ENCODE results near the gene CCAR1. TPM values are rescaled to one million over a fixed set of nuclear protein-coding genes. Genes with fewer than 3 reads are reported as not detected.

CCAR1 gene
- total RNA-seq, 1 experiment from 2014 or later, result 103 TPM

DNA sequence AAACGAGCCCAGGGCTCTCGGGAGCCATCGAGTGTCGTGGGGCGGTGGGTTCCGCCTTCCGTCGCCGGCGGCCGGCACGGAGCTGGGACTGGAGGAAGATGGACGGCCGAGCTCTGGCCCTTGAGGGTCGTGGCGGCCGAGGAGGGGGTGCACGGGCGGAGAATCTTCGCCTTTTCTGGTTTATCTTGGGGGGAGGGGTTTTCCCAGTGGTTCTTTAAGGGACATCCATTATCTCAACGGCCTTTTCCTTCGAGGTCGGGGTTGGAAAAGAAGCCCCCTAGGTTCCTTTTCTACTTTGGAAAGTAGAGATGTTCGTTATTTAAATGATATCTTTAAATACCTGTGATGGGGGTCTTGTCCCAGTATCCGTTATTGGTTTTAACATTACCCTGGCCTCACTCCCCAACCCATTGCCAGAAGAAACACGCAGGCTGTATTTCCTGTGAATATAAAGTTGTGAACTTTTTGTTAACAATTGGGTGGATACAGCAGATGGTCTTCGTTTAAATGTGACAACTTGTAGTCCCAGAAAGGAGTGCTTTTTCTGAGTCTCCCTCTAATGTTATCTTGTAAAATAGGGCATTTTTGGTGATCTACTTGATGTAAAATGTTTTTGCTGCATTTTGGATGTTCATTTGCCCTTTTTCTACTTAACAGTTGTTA, 765 bp downstream of the CCAR1 start:
- BruUV-seq (replicated peaks), result no TSS peak
- DNase-seq (ENCODE audit: unreplicated experiment), result peak; percentile 2
- TF ChIP-seq, protein P1, sequence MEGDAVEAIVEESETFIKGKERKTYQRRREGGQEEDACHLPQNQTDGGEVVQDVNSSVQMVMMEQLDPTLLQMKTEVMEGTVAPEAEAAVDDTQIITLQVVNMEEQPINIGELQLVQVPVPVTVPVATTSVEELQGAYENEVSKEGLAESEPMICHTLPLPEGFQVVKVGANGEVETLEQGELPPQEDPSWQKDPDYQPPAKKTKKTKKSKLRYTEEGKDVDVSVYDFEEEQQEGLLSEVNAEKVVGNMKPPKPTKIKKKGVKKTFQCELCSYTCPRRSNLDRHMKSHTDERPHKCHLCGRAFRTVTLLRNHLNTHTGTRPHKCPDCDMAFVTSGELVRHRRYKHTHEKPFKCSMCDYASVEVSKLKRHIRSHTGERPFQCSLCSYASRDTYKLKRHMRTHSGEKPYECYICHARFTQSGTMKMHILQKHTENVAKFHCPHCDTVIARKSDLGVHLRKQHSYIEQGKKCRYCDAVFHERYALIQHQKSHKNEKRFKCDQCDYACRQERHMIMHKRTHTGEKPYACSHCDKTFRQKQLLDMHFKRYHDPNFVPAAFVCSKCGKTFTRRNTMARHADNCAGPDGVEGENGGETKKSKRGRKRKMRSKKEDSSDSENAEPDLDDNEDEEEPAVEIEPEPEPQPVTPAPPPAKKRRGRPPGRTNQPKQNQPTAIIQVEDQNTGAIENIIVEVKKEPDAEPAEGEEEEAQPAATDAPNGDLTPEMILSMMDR (IDR thresholded peaks at IDR 0.05; ENCODE audit: unreplicated experiment), result no peak
- no peaks in the 10 kb centered on the region for H3K27me3 Mint-ChIP-seq (ENCODE audit: insufficient read depth, unreplicated experiment)
- H3K36me3 Mint-ChIP-seq (ENCODE audit: insufficient read depth, unreplicated experiment), result peaks cover 60% of the 10 kb centered on the region
- POLR2A ChIA-PET, result interaction anchor here (0.6 to 2.6 kb wide), 23 partner anchors 9 to 389 kb away, joined by 3 to 12 read pairs (median 4); partner anchors contain the start of genes DDX21, DDX50, DNA2 and HNRNPH3
- H3K4me3 Mint-ChIP-seq (ENCODE audit: unreplicated experiment), result peak overlapping the region; percentile 93
- H3K4me1 Mint-ChIP-seq (ENCODE audit: insufficient read depth, unreplicated experiment), result peaks cover 8% of the 10 kb centered on the region
- H3K9me3 Mint-ChIP-seq (ENCODE audit: unreplicated experiment), result no peaks in the 10 kb centered on the region
- intact Hi-C loops (cut with micrococcal nuclease), result loop anchor here (1.0 to 5.0 kb wide), 6 partner anchors 55 to 315 kb away; partner anchors contain the start of genes DNA2, RUFY2 and SLC25A16
- CTCF ChIA-PET, result interaction anchor here (0.6 kb wide), 2 partner anchors 209 to 215 kb away, joined by 3 read pairs; no protein-coding TSS in a partner anchor
- H3K27ac Mint-ChIP-seq (ENCODE audit: low read depth, unreplicated experiment), result peak overlapping the region; percentile 99

DNA sequence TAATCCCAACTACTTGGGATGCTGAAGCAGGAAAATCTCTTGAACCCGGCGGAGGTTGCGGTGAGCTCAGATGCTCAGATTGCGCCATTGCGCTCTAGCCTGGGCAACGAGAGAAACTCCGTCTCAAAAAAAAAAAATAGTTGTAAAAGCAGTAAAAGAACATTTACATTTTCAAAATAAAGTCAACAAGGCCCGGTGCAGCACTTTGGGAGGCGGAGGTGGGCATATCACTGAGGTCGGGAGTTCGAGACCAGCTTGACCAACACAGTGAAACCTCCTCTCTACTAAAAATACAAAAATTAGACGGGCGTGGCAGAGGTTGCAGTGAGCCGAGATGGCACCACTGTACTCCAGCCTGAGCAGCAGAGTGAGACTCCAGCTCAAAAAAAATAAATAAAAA, 4.0 kb downstream of the CCAR1 start:
- ChIA-PET POLR2A (interaction anchor here (0.6 to 0.7 kb wide), 2 partner anchors 28 to 50 kb away, joined by 3 to 4 read pairs; no protein-coding TSS in a partner anchor), CTCF (interaction anchor here (0.8 kb wide), 1 partner anchor 1164 kb away, joined by 3 read pairs; no protein-coding TSS in a partner anchor)
- intact Hi-C loops (cut with micrococcal nuclease), result no loop called here
- no peak overlapping the region for H3K27ac Mint-ChIP-seq (ENCODE audit: low read depth, unreplicated experiment)
- H3K27me3 Mint-ChIP-seq (ENCODE audit: insufficient read depth, unreplicated experiment), result no peaks in the 10 kb centered on the region
- peaks cover 8% of the 10 kb centered on the region for H3K4me1 Mint-ChIP-seq (ENCODE audit: insufficient read depth, unreplicated experiment)
- no peak overlapping the region for H3K4me3 Mint-ChIP-seq (ENCODE audit: unreplicated experiment)
- TF ChIP-seq, protein P1 (IDR thresholded peaks at IDR 0.05; ENCODE audit: unreplicated experiment), result no peak
- H3K9me3 Mint-ChIP-seq (ENCODE audit: unreplicated experiment), result no peaks in the 10 kb centered on the region
- no peak for DNase-seq (ENCODE audit: unreplicated experiment)
- H3K36me3 Mint-ChIP-seq (ENCODE audit: insufficient read depth, unreplicated experiment), result peaks cover 90% of the 10 kb centered on the region
- BruUV-seq (replicated peaks), result no TSS peak

DNA sequence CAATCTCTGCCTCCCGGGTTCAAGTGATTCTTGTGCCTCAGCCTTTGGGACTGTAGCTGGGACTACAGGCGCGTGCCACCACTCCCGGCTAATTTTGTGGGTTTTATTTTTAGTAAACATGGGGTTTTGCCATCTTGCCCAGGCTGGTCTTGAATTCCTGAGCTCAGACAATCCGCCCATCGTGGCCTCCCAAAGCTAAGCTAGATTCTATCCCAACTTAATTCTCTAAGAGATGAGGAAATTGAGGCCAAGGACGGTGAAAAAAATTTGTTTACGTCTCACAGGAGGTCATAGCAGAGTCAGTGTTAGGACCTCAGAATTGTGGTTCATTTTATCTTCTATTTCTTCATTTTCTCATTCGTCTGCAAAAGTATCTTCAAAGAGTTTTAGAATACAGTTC, 6.1 kb downstream of the CCAR1 start:
- H3K4me3 Mint-ChIP-seq (ENCODE audit: unreplicated experiment), result no peak overlapping the region
- no peaks in the 10 kb centered on the region for H3K9me3 Mint-ChIP-seq (ENCODE audit: unreplicated experiment)
- no peak for DNase-seq (ENCODE audit: unreplicated experiment)
- ChIA-PET POLR2A (interaction anchor here (0.6 kb wide), 1 partner anchor 64 kb away, joined by 3 read pairs; no protein-coding TSS in a partner anchor), CTCF (interaction anchor here (0.8 to 1.4 kb wide), 4 partner anchors 11 to 866 kb away, joined by 3 to 4 read pairs (median 4); no protein-coding TSS in a partner anchor)
- TF ChIP-seq, protein P1 (IDR thresholded peaks at IDR 0.05; ENCODE audit: unreplicated experiment), result no peak
- BruUV-seq (replicated peaks), result no TSS peak
- no peaks in the 10 kb centered on the region for H3K27me3 Mint-ChIP-seq (ENCODE audit: insufficient read depth, unreplicated experiment)
- H3K27ac Mint-ChIP-seq (ENCODE audit: low read depth, unreplicated experiment), result no peak overlapping the region
- H3K4me1 Mint-ChIP-seq (ENCODE audit: insufficient read depth, unreplicated experiment), result peaks cover 5% of the 10 kb centered on the region
- intact Hi-C loops (cut with micrococcal nuclease), result no loop called here
- peaks cover 97% of the 10 kb centered on the region for H3K36me3 Mint-ChIP-seq (ENCODE audit: insufficient read depth, unreplicated experiment)

DNA sequence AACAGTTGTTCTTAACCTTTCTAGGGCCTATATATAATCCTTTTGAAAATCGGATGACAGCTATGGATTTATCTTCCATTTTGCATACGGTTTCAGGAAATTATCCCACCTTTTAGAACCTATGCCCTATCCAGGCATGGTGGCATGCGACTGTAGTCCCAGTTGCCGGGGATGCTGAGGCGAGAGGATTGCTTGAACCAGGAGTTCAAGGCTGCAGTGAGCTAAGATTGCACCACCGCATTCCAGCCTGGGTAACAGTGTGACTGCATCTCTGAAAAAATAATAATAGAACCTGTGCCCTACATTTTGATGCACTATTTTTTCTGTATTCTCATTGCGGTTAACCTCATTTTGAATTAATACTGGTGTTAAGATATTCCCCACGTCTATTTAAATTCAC, 11.6 kb downstream of the CCAR1 start:
- TF ChIP-seq, protein P1 (IDR thresholded peaks at IDR 0.05; ENCODE audit: unreplicated experiment), result no peak
- H3K4me3 Mint-ChIP-seq (ENCODE audit: unreplicated experiment), result no peak overlapping the region
- H3K27ac Mint-ChIP-seq (ENCODE audit: low read depth, unreplicated experiment), result no peak overlapping the region
- no peaks in the 10 kb centered on the region for H3K27me3 Mint-ChIP-seq (ENCODE audit: insufficient read depth, unreplicated experiment)
- peaks cover 98% of the 10 kb centered on the region for H3K36me3 Mint-ChIP-seq (ENCODE audit: insufficient read depth, unreplicated experiment)
- no peaks in the 10 kb centered on the region for H3K4me1 Mint-ChIP-seq (ENCODE audit: insufficient read depth, unreplicated experiment)
- POLR2A ChIA-PET, result no interaction called here
- H3K9me3 Mint-ChIP-seq (ENCODE audit: unreplicated experiment), result no peaks in the 10 kb centered on the region
- CTCF ChIA-PET, result interaction anchor here (0.6 kb wide), 1 partner anchor 28 kb away, joined by 4 read pairs; no protein-coding TSS in a partner anchor
- no peak for DNase-seq (ENCODE audit: unreplicated experiment)
- BruUV-seq (replicated peaks), result no TSS peak
- intact Hi-C loops (cut with micrococcal nuclease), result no loop called here

Data from MCF 10A (cell line).